ENCODE measurements around the gene STARD9. TPM values are rescaled to one million over a fixed set of nuclear protein-coding genes. Genes with fewer than 3 reads are reported as not detected.

STARD9 gene
- total and polyA plus RNA-seq, 9 of the 15 experiments (the other 6 are each of a cell fraction or from before 2014, with no cell fraction given), result 0.45 to 6.0 (median 3.6) TPM

- TF ChIP-seq ZFX (CRISPR knock-in tag; IDR thresholded peaks at IDR 0.05) (peak; percentile 65), ZNF143 (CRISPR knock-in tag; IDR thresholded peaks at IDR 0.05) (no peak), RCOR1 (IDR thresholded peaks at IDR 0.05; ENCODE audit: borderline replicate concordance in 1 of 2, low read depth in 2 of 2, low read length in 2 of 2) (peak in 1 of 2 experiments; percentile 51; a peak in 1 of 4 replicates), BRF1 (IDR thresholded peaks at IDR 0.05; ENCODE audit: borderline replicate concordance, extremely low read depth, insufficient read length) (no peak), IFI16 (CRISPR knock-in tag; IDR thresholded peaks at IDR 0.05) (no peak), ZNF398 (CRISPR knock-in tag; IDR thresholded peaks at IDR 0.05) (no peak), GABPB2 (CRISPR knock-in tag; conservative IDR thresholded peaks at IDR 0.05) (no peak), BRCA1 (IDR thresholded peaks at IDR 0.05) (no peak), BRCA1 (CRISPR knock-in tag; IDR thresholded peaks at IDR 0.05) (no peak), ERF (CRISPR knock-in tag; IDR thresholded peaks at IDR 0.05) (no peak), E2F3 (CRISPR knock-in tag; IDR thresholded peaks at IDR 0.05) (peak; percentile 35; the same call in 1 of the 2 replicates), ZBED1 (IDR thresholded peaks at IDR 0.05) (no peak), ZNF133 (CRISPR knock-in tag; IDR thresholded peaks at IDR 0.05) (no peak), DLX4 (CRISPR knock-in tag; IDR thresholded peaks at IDR 0.05) (no peak), SAFB (IDR thresholded peaks at IDR 0.05; ENCODE audit: borderline replicate concordance, low read depth, low read length) (no peak), STAT5A (IDR thresholded peaks at IDR 0.05; ENCODE audit: borderline replicate concordance, low read length) (no peak)
- TF ChIP-seq, protein P1, sequence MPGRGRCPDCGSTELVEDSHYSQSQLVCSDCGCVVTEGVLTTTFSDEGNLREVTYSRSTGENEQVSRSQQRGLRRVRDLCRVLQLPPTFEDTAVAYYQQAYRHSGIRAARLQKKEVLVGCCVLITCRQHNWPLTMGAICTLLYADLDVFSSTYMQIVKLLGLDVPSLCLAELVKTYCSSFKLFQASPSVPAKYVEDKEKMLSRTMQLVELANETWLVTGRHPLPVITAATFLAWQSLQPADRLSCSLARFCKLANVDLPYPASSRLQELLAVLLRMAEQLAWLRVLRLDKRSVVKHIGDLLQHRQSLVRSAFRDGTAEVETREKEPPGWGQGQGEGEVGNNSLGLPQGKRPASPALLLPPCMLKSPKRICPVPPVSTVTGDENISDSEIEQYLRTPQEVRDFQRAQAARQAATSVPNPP (IDR thresholded peaks at IDR 0.05; ENCODE audit: borderline replicate concordance, insufficient read depth, insufficient read length), result no peak
- TF ChIP-seq, protein P2, sequence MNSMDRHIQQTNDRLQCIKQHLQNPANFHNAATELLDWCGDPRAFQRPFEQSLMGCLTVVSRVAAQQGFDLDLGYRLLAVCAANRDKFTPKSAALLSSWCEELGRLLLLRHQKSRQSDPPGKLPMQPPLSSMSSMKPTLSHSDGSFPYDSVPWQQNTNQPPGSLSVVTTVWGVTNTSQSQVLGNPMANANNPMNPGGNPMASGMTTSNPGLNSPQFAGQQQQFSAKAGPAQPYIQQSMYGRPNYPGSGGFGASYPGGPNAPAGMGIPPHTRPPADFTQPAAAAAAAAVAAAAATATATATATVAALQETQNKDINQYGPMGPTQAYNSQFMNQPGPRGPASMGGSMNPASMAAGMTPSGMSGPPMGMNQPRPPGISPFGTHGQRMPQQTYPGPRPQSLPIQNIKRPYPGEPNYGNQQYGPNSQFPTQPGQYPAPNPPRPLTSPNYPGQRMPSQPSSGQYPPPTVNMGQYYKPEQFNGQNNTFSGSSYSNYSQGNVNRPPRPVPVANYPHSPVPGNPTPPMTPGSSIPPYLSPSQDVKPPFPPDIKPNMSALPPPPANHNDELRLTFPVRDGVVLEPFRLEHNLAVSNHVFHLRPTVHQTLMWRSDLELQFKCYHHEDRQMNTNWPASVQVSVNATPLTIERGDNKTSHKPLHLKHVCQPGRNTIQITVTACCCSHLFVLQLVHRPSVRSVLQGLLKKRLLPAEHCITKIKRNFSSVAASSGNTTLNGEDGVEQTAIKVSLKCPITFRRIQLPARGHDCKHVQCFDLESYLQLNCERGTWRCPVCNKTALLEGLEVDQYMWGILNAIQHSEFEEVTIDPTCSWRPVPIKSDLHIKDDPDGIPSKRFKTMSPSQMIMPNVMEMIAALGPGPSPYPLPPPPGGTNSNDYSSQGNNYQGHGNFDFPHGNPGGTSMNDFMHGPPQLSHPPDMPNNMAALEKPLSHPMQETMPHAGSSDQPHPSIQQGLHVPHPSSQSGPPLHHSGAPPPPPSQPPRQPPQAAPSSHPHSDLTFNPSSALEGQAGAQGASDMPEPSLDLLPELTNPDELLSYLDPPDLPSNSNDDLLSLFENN (IDR thresholded peaks at IDR 0.05; ENCODE audit: low read depth in 2 of 2, low read length in 2 of 2), result no peak
- TF ChIP-seq, protein P3, sequence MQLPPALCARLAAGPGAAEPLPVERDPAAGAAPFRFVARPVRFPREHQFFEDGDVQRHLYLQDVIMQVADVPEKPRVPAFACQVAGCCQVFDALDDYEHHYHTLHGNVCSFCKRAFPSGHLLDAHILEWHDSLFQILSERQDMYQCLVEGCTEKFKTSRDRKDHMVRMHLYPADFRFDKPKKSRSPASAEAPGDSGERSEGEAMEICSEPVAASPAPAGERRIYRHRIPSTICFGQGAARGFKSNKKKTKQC (CRISPR knock-in tag; IDR thresholded peaks at IDR 0.05), result peak; percentile 81
These were observed at the start of gene STARD9 (continued) for GRCh38 chr15:42575188-42576039.
